SK-N-MC (cell line): ENCODE results near the gene SLC6A11.

Source experiments
- EZH2 ChIP-seq: fragments of 200-600 bp; sonication (generic); IDR thresholded peaks from one replicate; pipeline ENCODE4 v1.6.1; 2017; ENCODE audit warnings: antibody characterized with exemption
- POLR2AphosphoS5 ChIP-seq: IDR thresholded peaks from 2 replicates; pipeline ENCODE4 v1.6.1; 2012; ENCODE audit warnings: mild to moderate bottlenecking, low read depth, low read length, borderline replicate concordance

DNA sequence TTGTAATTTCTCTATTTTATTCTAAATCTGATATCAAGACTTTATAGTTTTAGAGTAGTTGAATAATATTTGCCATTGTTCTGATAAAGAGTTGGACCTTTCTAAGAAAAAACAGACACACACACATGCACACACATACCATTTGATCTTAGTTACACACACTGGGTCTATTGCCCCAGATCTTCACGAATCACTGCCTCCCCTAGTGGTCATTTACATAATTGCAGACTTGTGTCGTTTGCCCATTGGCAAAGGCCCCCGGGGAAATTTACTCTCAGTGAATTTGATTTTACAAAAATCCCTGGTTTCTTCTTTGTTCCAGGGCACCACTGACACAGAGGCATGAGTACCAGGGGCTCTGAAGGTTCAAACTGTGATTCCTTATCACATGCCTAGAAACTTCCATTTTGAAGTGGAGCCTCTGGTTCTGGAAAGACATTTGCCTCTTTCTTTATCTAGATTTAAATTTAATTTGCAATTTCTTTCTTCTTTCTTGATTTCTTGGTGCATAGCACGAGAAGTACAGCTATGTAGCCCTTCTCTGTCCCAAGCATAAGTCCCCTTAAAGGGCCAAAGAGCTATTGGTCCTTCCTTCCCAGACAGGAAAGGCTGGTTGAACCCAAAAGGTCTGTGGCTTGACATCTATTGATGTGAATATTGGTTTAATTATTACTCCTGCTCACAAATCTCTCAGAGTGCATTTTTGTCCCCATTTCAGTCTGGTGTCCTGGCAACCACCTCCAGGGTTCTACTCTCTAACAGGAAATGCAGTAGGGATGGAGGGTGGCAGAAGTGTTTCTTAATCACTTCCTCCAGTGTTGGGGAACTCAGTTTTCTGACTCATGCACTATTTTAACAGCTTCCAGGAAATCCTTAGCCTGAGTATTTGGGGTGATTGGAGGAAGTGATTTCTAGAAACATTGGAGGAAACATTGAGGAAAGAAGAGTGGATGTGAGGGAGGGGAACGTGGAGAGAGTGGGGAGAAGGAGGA lies 32.4 kb upstream of the SLC6A11 start:
- no peak for TF ChIP-seq POLR2AphosphoS5
- TF ChIP-seq EZH2, result no peak
